NCI-H146 treated with DMSO at 0.1 percent for 48 hours (cell line): Measurements from ENCODE around the gene RNF20.
"Not testable (repeated sequence)": the region's sequence is repeated elsewhere in the genome, so short reads cannot be mapped to it uniquely, and the experiment has no call there.

Source experiments
- DNase-seq: peaks from one replicate; lab custom pipeline; 2025; ENCODE audit not compliant: unreplicated experiment; lab: John Stamatoyannopoulos, UW

Gene RNF20

DNA sequence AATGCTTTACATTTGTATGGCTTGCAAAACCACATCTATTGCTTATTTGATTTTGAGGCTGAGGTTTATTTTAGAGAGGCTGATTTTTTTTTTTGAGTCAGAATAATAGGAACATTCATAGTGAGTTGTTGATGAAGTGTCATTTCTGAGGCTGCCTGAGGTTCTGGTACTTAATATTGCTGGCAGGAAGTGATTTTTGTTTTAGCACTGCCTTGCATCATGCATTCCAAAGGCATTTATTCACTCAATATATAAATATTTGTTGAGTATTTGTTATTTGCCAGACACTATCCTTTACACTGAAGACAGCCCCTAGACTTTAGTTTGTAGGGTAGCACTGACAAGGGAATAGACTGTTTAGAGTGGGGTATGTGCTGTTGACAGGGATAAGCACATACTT, 2.7 kb downstream of the RNF20 start:
- DNase-seq: no peak

DNA sequence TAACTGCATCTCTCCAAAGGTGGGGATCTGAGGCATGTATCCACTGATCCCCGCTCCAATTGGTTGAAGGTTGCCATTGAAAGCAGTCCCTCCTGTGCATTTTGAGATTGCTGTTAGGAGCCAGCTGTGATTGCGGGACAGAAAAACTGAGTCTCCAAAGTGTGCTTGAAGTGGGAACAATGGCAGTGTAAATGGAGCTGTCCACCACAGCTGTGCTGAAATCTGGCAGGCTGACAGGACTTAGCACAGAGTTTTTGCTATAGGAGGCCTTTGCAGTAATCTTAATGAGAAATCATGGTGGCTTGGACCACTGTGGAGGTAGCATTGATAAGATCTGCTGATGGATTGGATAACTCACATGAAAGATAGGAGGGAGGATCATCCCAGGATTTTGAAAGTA, 3.3 kb downstream of the RNF20 start:
- DNase-seq: no peak

DNA sequence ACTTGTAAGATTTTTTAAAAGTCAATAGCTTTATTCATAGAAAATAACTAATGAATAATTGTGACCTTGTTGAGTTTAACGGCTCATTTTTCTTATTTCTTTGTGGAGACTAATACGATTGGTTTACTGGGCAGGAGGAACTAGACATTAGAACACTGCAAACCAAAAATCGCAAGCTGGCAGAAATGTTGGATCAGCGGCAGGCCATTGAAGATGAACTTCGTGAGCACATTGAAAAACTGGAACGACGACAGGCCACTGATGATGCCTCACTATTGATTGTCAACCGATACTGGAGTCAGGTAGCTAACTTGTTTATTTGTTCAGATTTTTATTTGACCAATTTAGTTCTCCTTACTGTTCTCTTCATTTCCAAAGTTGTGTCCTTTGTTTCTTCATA, 6.4 kb downstream of the RNF20 start:
- no peak for DNase-seq

GRCh38 chr9:101543098-101543735, 9.6 kb downstream of the RNF20 start:
- no peak for DNase-seq

DNA sequence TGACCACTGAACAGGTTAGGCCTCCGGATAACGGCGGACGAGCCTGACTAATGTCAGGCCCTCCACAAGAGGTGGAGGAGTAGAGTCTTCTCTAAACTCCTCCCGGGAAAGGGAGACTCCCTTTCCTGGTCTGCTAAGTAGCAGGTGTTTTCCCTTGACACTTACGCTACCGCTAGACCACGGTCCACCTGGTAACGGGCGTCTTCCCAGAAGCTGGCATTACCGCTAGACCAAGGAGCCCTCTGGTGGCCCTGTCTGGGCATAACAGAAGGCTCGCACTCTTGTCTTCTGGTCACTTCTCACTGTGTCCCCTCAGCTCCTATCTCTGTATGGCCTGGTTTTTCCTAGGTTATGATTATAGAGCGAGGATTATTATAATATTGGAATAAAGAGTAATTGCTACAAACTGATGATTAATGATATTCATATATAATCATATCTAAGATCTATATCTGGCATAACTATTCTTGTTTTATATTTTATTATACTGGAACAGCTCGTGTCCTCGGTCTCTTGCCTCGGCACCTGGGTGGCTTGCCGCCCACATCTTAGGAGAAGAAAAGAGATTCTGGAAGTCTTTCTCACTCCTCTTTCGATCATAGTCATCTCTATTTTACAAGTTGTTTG, 15.9 kb downstream of the RNF20 start:
- not testable (repeated sequence) for DNase-seq

DNA sequence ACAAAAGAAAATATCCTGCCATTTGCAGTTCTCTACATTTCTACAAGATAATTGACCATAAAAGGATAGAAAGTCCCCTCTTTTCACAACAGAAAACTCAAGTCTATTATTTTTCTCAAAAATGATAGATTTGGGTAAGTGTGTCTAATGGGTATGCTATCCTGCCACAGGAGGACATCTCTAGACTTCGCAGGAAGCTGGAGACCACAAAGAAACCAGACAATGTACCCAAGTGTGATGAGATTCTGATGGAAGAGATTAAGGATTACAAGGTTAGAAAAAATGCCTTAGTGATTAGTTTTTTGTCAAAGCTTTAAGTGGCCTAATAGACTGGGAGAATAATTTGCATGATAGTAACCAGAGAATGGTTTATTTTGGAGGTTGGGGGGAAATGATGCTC, 28.1 kb downstream of the RNF20 start:
- no peak for DNase-seq

GRCh38 chr9:101562966-101563365, 29.3 kb downstream of the RNF20 start:
- no peak for DNase-seq

GRCh38 chr9:101564252-101564651, 30.6 kb downstream of the RNF20 start:
- no peak for DNase-seq

DNA sequence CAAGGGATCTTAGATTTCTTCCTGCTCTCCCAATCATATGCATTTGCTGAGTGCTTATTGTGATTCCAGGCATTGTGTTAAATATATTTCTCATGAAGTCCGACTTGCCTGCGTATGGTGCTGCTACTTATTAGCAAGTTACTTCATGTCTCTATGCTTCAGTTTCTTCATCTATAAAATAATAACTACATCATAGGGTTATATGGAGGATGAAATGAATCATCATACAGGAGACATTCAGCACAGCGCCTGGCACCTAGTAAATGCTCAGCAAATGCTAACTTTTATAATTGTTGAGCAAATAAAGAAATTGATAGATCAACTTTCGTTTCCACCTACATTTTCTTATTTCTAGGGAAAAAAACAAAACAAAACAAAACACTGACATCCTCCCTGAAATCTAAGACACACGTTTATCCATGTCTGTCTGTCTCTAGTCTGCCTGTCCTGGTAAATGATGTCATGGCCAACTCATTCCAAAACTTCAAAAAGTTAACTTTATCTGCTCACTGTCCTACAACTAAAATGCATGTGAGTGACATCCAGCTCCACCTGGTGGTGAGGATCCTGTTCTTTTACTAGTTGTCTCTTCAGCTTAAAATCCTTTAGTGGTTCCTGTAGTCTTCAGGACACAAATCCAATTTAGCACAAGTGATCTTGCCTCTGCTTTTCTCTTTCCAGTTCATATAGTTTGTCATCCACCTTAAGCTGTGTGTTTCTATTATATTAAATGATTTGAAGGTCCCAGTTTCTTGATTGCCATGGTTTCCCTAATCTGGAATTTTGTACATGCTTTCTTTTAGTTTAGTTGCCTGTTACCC, 33.5 kb downstream of the RNF20 start:
- no peak for DNase-seq

GRCh38 chr9:101567725-101568350, 34.2 kb downstream of the RNF20 start:
- no peak for DNase-seq

- no peak for DNase-seq
These were observed 36.3 kb downstream of the RNF20 start for GRCh38 chr9:101569741-101570501.

- no peak for DNase-seq
These were observed 37.5 kb downstream of the RNF20 start for GRCh38 chr9:101571114-101571513.

DNA sequence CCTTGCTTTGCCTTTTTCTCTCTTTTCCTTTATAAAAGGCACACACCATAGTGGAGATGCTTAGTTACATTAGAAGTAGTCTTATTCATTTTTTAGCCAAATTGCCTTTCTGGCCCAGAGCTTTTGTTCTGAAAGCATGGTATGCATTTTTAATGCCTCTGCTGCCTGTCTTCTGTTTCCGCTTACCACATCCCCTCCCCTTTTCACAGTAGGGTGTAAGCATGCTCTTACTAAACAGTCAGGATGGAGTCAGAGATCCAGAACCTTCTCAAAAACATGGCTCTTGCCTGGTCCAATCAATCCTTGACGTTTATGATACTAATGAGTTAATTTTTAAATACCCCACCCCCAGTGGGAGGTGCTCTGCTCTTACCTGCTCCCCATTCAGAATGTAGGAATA, 38.7 kb downstream of the RNF20 start:
- no peak for DNase-seq

GRCh38 chr9:101574731-101575333, 41.2 kb downstream of the RNF20 start:
- DNase-seq: no peak

GRCh38 chr9:101578378-101578777, 44.7 kb downstream of the RNF20 start:
- no peak for DNase-seq

GRCh38 chr9:101579711-101580545, 46.3 kb downstream of the RNF20 start:
- DNase-seq: no peak

GRCh38 chr9:101582553-101582952, 48.9 kb downstream of the RNF20 start:
- no peak for DNase-seq

- DNase-seq: no peak
These were observed 52.1 kb downstream of the RNF20 start for GRCh38 chr9:101585740-101586139.

DNA sequence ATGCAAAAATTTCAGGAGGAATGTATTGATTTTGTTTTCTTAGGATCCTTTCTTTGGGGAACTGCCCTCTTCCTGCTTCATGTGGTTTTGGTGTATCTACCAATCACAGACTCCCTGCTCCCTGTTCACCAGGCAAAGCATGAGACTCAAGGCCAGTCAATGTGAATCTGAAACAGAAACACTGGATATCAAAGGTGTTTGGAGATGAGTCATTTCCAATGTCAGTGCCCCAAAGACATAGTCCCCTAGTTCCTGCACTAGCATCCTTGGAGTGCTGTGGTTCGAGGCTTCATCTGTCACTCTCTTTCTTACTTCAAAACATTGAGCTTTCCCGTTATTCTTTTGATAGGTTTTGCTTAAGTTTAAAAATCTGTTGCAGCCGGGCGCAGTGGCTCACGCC, 53.0 kb downstream of the RNF20 start:
- DNase-seq: no peak
